Subcutaneous adipose tissue (tissue), 4 donors: ENCODE results near the gene IFNA10. TPM values are rescaled to one million over a fixed set of nuclear protein-coding genes. Genes with fewer than 3 reads are reported as not detected.
"Not testable (repeated sequence)": the region's sequence is repeated elsewhere in the genome, so short reads cannot be mapped to it uniquely, and the experiment has no call there.

ENCODE experiments used
- CTCF ChIP-seq: fragments of 450-650 bp; IDR thresholded peaks from one replicate; pipeline ENCODE4 v1.5.1; 2016; ENCODE audit warnings: low read depth, mild to moderate bottlenecking, control low read depth, antibody characterized with exemption, moderate library complexity
- total RNA-seq, 4 donors: library from RNA; depleted of rRNA; stranded (reverse); fragments of >200 nt; gene quantifications; one replicate each; pipeline ENCODE4 v1.1.0, GENCODE V29; 2016

IFNA10 gene
- not detected for total RNA-seq

- TF ChIP-seq CTCF = not testable (repeated sequence)
Measured at GRCh38 chr9:21207043-21207442, at the start of gene IFNA10. Gene IFNA10, minus strand, starts transcription at chr9:21207143. Its CDS starts 46 bp downstream, at chr9:21207097.

GRCh38 chr9:21255538-21256212 lies 48.7 kb upstream of the IFNA10 start:
- no peak for TF ChIP-seq CTCF

GRCh38 chr9:21252721-21253547 lies 46.0 kb upstream of the IFNA10 start:
- TF ChIP-seq CTCF = no peak

GRCh38 chr9:21251638-21252037 lies 44.7 kb upstream of the IFNA10 start:
- TF ChIP-seq CTCF = no peak

GRCh38 chr9:21251190-21251589 lies 44.2 kb upstream of the IFNA10 start:
- no peak for TF ChIP-seq CTCF

GRCh38 chr9:21244836-21245235 lies 37.9 kb upstream of the IFNA10 start:
- no peak for TF ChIP-seq CTCF

GRCh38 chr9:21239911-21240310 lies 33.0 kb upstream of the IFNA10 start, which contains the start of gene IFNA14:
Gene IFNA14, minus strand, starts transcription at chr9:21240005. Its CDS starts 70 bp downstream, at chr9:21239935.
- TF ChIP-seq CTCF = no peak
